ENCODE results near the gene CNN2.

Gene CNN2

GRCh38 chr19:1065606-1066109 is 39.2 kb downstream of the CNN2 start:
- no peak for DNase-seq (ENCODE audit: low spot score)

GRCh38 chr19:1066251-1066747 is 39.9 kb downstream of the CNN2 start:
- DNase-seq (ENCODE audit: low spot score), result no peak

GRCh38 chr19:1066748-1067340 is 40.4 kb downstream of the CNN2 start, which contains the start of gene ARHGAP45:
Gene ARHGAP45, plus strand, starts transcription at chr19:1067167. Its CDS starts 239 bp downstream, at chr19:1067406.
- DNase-seq (ENCODE audit: low spot score), result peak; percentile 78

GRCh38 chr19:1067341-1067957 is 41.0 kb downstream of the CNN2 start:
- peak; percentile 60 for DNase-seq (ENCODE audit: low spot score)

GRCh38 chr19:1068009-1069001 is 41.9 kb downstream of the CNN2 start:
- peak; percentile 55 for DNase-seq (ENCODE audit: low spot score)

GRCh38 chr19:1069009-1069779 is 42.8 kb downstream of the CNN2 start:
- peak; percentile 69 for DNase-seq (ENCODE audit: low spot score)

- no peak for DNase-seq (ENCODE audit: low spot score)
Observed at GRCh38 chr19:1070576-1070930, 44.1 kb downstream of the CNN2 start.

GRCh38 chr19:1070931-1071791 is 44.8 kb downstream of the CNN2 start:
- no peak for DNase-seq (ENCODE audit: low spot score)

GRCh38 chr19:1072371-1073015 is 46.1 kb downstream of the CNN2 start:
- DNase-seq (ENCODE audit: low spot score), result no peak

GRCh38 chr19:1073063-1073955 is 46.9 kb downstream of the CNN2 start:
- no peak for DNase-seq (ENCODE audit: low spot score)

GRCh38 chr19:1073956-1074517 is 47.6 kb downstream of the CNN2 start:
- no peak for DNase-seq (ENCODE audit: low spot score)

GRCh38 chr19:1074544-1075283 is 48.3 kb downstream of the CNN2 start:
- peak; percentile 96 for DNase-seq (ENCODE audit: low spot score)

- DNase-seq (ENCODE audit: low spot score), result no peak
Observed at GRCh38 chr19:1076046-1076386, 49.6 kb downstream of the CNN2 start.

- peak; percentile 87 for DNase-seq (ENCODE audit: low spot score)
Observed at GRCh38 chr19:1076951-1077350, 50.5 kb downstream of the CNN2 start.

GRCh38 chr19:1079566-1080111 is 53.2 kb downstream of the CNN2 start:
- DNase-seq (ENCODE audit: low spot score), result no peak

- no peak for DNase-seq (ENCODE audit: low spot score)
Observed at GRCh38 chr19:1080360-1081161, 54.2 kb downstream of the CNN2 start.

Data from germinal center (tissue), 1 donor.